Karpas-422 (cell line): ENCODE results near the gene HOXD10. TPM values are rescaled to one million over a fixed set of nuclear protein-coding genes. Genes with fewer than 3 reads are reported as not detected.

Experiments
- DNase-seq: peaks from one replicate; pipeline ENCODE4 v3.0.0-alpha.2; 2015
- H2AFZ ChIP-seq: fragments of 200-600 bp; sonication (generic); 2 replicates; pipeline ENCODE4 v1.6.1; 2014; ENCODE audit warnings: antibody characterized with exemption, low read length, mixed read lengths
- H3K27ac ChIP-seq: fragments of 200-600 bp; sonication (generic); 2 replicates; pipeline ENCODE4 v1.5.1; 2014; ENCODE audit warnings: mild to moderate bottlenecking, low read length, moderate library complexity
- H3K27me3 ChIP-seq: fragments of 200-600 bp; sonication (generic); 2 replicates; pipeline ENCODE4 v1.6.1; 2014; ENCODE audit warnings: low read length, mixed read lengths
- H3K36me3 ChIP-seq: fragments of 200-600 bp; sonication (generic); 2 replicates; pipeline ENCODE4 v1.6.1; 2014; ENCODE audit warnings: low read length, mixed read lengths; ENCODE audit not compliant: insufficient read depth
- H3K4me1 ChIP-seq: fragments of 200-600 bp; sonication (generic); 2 replicates; pipeline ENCODE4 v1.6.1; 2014; ENCODE audit warnings: mild to moderate bottlenecking, low read length, mixed read lengths
- H3K4me2 ChIP-seq: fragments of 200-600 bp; sonication (generic); 2 replicates; pipeline ENCODE4 v1.6.1; 2014; ENCODE audit warnings: low read length, low read depth, mild to moderate bottlenecking; ENCODE audit not compliant: poor library complexity, severe bottlenecking
- H3K4me3 ChIP-seq: fragments of 200-600 bp; sonication (generic); 2 replicates; pipeline ENCODE4 v1.5.1; 2014; ENCODE audit warnings: mild to moderate bottlenecking, antibody characterized with exemption, low read length, mixed read lengths
- H3K79me2 ChIP-seq: fragments of 200-600 bp; sonication (generic); 2 replicates; pipeline ENCODE4 v1.6.1; 2014; ENCODE audit warnings: mild to moderate bottlenecking, low read length, mixed read lengths
- H3K9ac ChIP-seq: fragments of 200-600 bp; sonication (generic); 2 replicates; pipeline ENCODE4 v1.6.0; 2014; ENCODE audit warnings: low read length
- H3K9me2 ChIP-seq: fragments of 200-600 bp; sonication (generic), shearing (Covaris generic); replicated peaks from 2 replicates; pipeline ENCODE4 v1.6.0; 2014; ENCODE audit warnings: mild to moderate bottlenecking, low read length, moderate library complexity; ENCODE audit not compliant: insufficient read depth
- H3K9me3 ChIP-seq: fragments of 300-700, 200-600 bp; sonication (generic); 2 replicates; pipeline ENCODE4 v1.6.1; 2014; ENCODE audit warnings: low read length, mixed read lengths
- H4K20me1 ChIP-seq: fragments of 200-600 bp; sonication (generic); 2 replicates; pipeline ENCODE4 v1.6.1; 2014; ENCODE audit warnings: mild to moderate bottlenecking, antibody characterized with exemption, low read length, low read depth; ENCODE audit not compliant: insufficient read depth
- total RNA-seq: library from RNA; depleted of rRNA; stranded (reverse); fragments of >200 nt; shearing (Covaris generic); gene quantifications from 2 replicates; pipeline ENCODE4 v1.2.3, GENCODE V29; 2014; ENCODE audit warnings: low replicate concordance

HOXD10 gene
- total RNA-seq, 1 experiment from 2014 or later: not detected

DNA sequence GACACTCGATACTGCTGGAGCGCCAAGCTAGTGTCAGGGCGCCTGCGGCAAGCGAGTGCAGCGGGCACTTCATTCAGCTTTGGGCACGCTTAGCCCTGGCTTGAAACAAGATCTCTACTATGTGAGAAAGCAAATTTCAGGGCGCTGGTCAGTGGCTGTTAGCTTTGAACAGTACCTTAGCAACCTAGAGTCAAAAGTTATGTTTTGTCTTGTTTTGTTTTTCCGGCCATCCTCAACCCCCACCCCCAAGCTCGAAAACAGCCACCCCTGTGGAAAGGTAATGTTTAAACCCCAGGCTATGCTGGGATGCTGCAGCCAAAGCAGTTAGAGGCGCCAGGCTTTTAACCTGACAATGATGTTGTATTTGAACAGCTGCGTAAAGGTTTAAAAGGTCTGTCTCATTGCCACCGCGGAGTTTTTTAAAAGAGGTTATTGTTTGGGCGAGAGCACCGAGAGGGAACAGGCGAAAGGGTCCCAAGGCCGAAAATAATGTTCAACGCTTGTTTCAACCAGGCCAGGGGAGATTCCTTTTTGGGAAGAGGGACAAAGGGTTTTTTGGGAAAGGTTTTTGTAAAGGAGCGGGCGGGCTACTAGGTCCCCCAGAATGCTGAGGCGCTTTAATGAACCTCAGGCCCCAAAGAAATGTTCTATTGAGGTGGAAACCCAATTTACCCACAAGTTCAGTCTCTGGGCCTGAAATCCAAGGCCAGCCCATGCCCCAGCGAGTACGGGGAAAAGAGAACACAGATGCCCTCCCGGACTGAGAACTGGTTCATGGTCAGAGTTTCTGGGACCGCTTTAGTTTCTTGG is 2.3 kb upstream of the HOXD10 start:
- no peak overlapping the region for H3K9ac ChIP-seq
- H3K4me1 ChIP-seq: peaks cover 10% of the 10 kb centered on the region
- H3K27me3 ChIP-seq: no peaks in the 10 kb centered on the region
- H3K9me2 ChIP-seq: no peaks in the 10 kb centered on the region
- no peaks in the 10 kb centered on the region for H3K9me3 ChIP-seq
- no peaks in the 10 kb centered on the region for H3K36me3 ChIP-seq
- H3K4me2 ChIP-seq: no peak overlapping the region
- H3K4me3 ChIP-seq: no peak overlapping the region
- H2AFZ ChIP-seq: no peak overlapping the region
- no peak for DNase-seq
- H4K20me1 ChIP-seq: no peaks in the 10 kb centered on the region
- H3K27ac ChIP-seq: no peak overlapping the region
- H3K79me2 ChIP-seq: no peaks in the 10 kb centered on the region

DNA sequence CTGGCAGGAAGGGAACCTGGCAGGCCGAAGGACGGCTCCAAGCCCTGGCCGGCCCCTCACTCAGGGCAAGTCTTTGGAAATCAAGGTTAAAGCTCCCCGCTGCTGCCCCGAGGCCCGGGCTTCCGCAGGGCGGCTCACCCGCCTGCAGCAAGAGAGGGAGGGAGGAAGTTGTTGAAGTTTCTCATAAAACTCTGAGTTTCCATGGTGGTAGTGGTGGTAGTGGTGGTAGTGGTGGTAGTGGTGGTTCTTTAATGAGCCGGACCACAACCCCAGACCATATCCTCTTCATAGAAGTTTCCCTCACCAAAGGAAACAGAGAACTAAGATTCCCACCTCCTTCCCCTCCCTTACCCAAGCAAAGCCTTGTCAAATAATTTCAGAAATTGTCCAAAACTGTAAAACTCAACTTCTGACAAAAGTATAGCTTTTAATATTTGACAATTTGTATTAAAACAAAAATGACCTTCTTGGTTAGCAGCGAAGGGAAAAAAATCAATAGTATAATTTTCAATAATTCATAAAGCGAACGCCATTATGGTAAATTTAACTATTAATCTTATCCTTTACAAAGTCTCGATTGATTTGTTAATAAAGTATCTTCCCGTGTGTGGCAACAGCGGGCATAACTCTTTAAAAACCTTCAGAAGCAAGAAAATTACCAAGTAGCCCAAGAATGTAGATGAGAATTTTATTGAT is 1.5 kb upstream of the HOXD10 start:
- Histone ChIP-seq H3K9ac (no peak overlapping the region), H3K36me3 (no peaks in the 10 kb centered on the region), H3K9me3 (no peaks in the 10 kb centered on the region), H3K4me1 (peaks cover 10% of the 10 kb centered on the region), H4K20me1 (no peaks in the 10 kb centered on the region), H3K79me2 (no peaks in the 10 kb centered on the region), H3K9me2 (no peaks in the 10 kb centered on the region), H3K27me3 (no peaks in the 10 kb centered on the region), H2AFZ (no peak overlapping the region), H3K4me2 (no peak overlapping the region), H3K27ac (no peak overlapping the region), H3K4me3 (no peak overlapping the region)
- DNase-seq: no peak

DNA sequence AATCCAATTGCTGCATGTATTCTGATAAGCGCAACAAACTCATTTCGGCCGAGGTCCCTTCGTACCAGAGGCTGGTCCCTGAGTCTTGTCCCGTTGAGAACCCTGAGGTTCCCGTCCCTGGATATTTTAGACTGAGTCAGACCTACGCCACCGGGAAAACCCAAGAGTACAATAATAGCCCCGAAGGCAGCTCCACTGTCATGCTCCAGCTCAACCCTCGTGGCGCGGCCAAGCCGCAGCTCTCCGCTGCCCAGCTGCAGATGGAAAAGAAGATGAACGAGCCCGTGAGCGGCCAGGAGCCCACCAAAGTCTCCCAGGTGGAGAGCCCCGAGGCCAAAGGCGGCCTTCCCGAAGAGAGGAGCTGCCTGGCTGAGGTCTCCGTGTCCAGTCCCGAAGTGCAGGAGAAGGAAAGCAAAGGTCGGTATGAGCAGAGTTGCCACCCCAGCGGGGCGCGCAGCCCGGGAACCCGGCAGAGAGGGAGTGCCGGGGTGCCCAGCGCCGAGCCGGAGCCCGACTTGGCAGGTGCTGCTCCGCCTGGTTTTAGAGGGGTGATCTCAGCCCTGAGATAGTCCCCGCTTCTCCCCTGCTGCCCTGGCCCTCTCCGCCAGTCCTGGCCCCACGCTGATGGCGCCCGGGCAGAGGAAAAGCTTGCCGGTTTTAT is 714 bp downstream of the HOXD10 start:
- no peaks in the 10 kb centered on the region for H3K9me3 ChIP-seq

DNA sequence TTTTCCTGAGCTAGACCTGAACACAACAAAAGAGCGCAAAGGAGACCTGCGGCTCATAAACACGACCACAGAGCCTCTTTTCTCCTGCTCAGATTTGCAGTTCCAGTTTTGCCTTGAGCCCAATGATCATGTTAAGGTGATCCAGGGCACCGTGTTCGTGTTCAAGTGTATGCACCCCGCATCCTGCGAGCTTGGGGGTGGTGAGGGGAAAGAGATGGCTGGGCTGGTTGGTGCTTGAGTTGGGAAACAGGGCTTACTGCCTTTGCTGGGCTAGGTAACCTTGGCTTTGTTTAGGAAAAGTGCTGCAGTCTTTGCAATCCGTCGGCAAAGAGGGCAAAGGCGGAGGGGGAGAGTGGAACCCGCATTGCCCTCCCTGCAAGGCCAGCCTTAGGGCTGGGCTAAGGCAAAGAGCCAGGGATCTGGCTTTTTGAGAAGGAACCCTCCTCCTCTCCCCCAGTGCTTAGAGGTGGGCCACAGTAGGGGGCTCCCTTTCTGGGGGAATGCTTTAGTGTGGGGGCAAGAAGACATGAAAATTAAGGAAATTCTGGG is 1.3 kb downstream of the HOXD10 start:
- H3K4me1 ChIP-seq: no peaks in the 10 kb centered on the region
- H3K27ac ChIP-seq: no peak overlapping the region
- no peaks in the 10 kb centered on the region for H3K79me2 ChIP-seq
- H3K36me3 ChIP-seq: no peaks in the 10 kb centered on the region
- H3K9ac ChIP-seq: no peak overlapping the region
- H3K4me2 ChIP-seq: no peak overlapping the region
- no peak for DNase-seq
- H3K9me3 ChIP-seq: no peaks in the 10 kb centered on the region
- no peak overlapping the region for H3K4me3 ChIP-seq
- H4K20me1 ChIP-seq: no peaks in the 10 kb centered on the region
- H3K27me3 ChIP-seq: no peaks in the 10 kb centered on the region
- H3K9me2 ChIP-seq: no peaks in the 10 kb centered on the region
- no peak overlapping the region for H2AFZ ChIP-seq

More for the DNA sequence above, 714 bp downstream of the HOXD10 start:
- H3K9ac ChIP-seq: no peak overlapping the region
- no peaks in the 10 kb centered on the region for H3K36me3 ChIP-seq
- no peaks in the 10 kb centered on the region for H3K27me3 ChIP-seq
- DNase-seq: no peak
- no peak overlapping the region for H3K4me3 ChIP-seq
- no peak overlapping the region for H2AFZ ChIP-seq
- no peaks in the 10 kb centered on the region for H3K4me1 ChIP-seq
- H4K20me1 ChIP-seq: no peaks in the 10 kb centered on the region
- H3K9me2 ChIP-seq: no peaks in the 10 kb centered on the region
- H3K79me2 ChIP-seq: no peaks in the 10 kb centered on the region
- no peak overlapping the region for H3K4me2 ChIP-seq
- H3K27ac ChIP-seq: no peak overlapping the region

DNA sequence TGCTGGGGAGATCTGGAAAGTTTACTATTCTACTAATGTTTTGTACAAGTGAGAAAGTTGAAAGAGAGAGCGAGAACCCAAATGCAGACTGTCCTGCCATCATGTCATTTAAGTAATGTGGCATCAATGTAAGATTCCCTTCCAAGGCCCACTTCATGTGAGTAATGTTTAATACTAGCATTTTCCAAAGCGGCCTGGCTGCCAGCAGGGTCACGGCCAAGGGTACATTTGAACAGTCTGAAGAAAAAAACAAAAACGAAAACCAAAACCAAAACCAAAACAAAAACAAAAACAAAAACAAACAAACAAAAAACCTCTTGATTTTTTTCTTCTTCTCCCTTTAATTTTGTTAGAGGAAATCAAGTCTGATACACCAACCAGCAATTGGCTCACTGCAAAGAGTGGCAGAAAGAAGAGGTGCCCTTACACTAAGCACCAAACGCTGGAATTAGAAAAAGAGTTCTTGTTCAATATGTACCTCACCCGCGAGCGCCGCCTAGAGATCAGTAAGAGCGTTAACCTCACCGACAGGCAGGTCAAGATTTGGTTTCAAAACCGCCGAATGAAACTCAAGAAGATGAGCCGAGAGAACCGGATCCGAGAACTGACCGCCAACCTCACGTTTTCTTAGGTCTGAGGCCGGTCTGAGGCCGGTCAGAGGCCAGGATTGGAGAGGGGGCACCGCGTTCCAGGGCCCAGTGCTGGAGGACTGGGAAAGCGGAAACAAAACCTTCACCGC is 2.2 kb downstream of the HOXD10 start:
- Histone ChIP-seq H3K4me2 (peak overlapping the region; percentile 44), H2AFZ (no peak overlapping the region)

DNA sequence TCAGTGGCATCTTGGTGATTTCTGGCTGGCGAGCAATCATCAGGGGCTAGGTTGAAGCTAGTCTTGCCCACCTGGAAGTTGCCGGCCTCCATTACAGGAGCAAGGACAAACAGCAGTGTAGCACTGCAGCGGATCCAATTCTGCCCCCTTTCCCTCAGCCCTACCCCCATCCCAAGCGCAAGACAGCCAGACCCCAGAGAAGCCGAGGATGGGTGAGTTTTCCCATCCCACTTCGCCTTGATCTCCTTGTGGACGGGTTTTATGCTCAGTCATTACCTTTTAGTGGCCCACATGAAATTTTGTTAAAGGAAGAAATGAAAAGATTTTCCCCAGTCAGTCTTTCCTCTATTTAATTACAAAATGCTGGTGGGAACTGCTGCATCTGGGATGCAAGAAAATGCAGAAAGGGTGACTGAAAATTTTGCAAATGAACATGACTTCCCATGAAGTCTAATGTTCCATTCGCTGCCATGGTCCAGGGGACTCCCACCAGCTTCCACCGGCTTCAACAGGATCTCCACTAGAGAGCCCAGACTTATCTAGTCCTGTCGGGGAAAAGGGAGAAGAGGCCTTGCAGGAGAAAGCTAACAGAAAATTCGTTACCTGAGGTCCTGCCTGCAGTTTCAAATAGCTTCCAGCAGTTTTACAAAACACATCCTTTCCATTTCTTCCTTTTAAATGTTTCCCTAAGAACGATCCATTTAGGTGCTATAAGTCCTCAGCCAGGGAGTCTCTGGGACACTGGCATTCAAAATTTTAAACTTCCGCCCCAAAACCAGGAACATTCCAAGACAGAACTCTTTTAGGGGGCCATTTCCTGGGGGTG is 4.0 kb downstream of the HOXD10 start:
- Histone ChIP-seq H3K4me2 (no peak overlapping the region), H3K27me3 (no peaks in the 10 kb centered on the region), H3K79me2 (no peaks in the 10 kb centered on the region), H3K9ac (no peak overlapping the region), H2AFZ (no peak overlapping the region), H3K4me1 (no peaks in the 10 kb centered on the region), H3K9me3 (no peaks in the 10 kb centered on the region), H4K20me1 (no peaks in the 10 kb centered on the region), H3K27ac (no peak overlapping the region), H3K4me3 (no peak overlapping the region), H3K9me2 (no peaks in the 10 kb centered on the region), H3K36me3 (no peaks in the 10 kb centered on the region)
- no peak for DNase-seq

More for the DNA sequence above, 2.2 kb downstream of the HOXD10 start:
- Histone ChIP-seq H3K36me3 (no peaks in the 10 kb centered on the region), H3K4me1 (no peaks in the 10 kb centered on the region), H3K9ac (0 out of 2 replicates have a peak overlapping the region, but pooled peaks have one; percentile 27), H3K79me2 (no peaks in the 10 kb centered on the region), H3K27me3 (no peaks in the 10 kb centered on the region), H3K9me3 (no peaks in the 10 kb centered on the region), H4K20me1 (no peaks in the 10 kb centered on the region), H3K27ac (no peak overlapping the region), H3K4me3 (peak overlapping the region; percentile 40; the same call in 1 of the 2 replicates), H3K9me2 (no peaks in the 10 kb centered on the region)
- peak; percentile 79 for DNase-seq

DNA sequence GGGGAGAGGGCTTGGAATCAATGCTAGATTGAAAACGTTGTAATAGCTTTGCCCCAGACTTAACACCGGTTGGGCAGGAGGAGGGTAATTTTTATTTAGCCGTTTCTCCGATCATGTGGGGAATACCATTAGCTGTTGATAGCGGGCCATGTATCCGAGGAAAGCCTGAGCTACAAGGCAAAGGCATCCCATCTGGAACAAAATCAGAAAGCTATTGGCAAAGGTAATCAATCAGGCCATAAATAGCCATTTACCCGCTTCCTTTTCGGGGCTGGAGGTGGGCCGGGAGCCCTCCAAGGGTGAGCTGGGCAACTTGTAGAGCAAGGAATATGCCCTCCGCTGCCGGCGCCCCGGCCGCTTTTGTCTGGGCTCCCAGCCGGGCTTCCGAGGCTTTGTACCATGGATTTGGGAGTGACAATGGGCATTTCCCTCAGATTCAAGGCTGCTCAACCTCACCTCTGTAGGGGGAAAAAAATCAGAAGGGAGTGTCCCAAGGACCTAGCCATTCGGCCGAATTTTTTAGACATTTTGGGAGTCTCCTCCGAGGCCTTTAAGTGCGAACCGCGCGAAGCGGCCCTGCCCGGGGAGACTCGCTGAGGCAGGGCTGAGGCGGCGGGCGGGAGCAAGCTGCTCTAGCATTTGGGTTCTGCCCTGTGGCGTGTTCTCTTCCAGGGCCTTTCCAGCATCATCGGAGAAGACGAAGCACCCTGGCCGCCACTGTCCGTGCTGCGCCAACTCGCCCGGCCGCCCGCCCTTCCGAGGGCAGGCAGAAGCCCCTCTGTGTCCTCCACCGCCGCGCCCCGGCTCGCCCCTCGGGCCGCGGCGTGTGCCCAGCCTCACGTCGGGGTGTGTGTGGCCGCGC is 4.8 kb downstream of the HOXD10 start:
- no peaks in the 10 kb centered on the region for H3K36me3 ChIP-seq
- H3K27ac ChIP-seq: no peak overlapping the region
- no peaks in the 10 kb centered on the region for H4K20me1 ChIP-seq
- no peaks in the 10 kb centered on the region for H3K27me3 ChIP-seq
- no peak overlapping the region for H3K4me2 ChIP-seq
- no peaks in the 10 kb centered on the region for H3K79me2 ChIP-seq
- H3K4me3 ChIP-seq: no peak overlapping the region
- DNase-seq: no peak
- no peaks in the 10 kb centered on the region for H3K9me2 ChIP-seq
- H3K4me1 ChIP-seq: no peaks in the 10 kb centered on the region
- no peak overlapping the region for H2AFZ ChIP-seq
- H3K9me3 ChIP-seq: no peaks in the 10 kb centered on the region
- H3K9ac ChIP-seq: no peak overlapping the region
